ENCODE data around the gene ZDHHC11B.

The ZDHHC11B gene

DNA sequence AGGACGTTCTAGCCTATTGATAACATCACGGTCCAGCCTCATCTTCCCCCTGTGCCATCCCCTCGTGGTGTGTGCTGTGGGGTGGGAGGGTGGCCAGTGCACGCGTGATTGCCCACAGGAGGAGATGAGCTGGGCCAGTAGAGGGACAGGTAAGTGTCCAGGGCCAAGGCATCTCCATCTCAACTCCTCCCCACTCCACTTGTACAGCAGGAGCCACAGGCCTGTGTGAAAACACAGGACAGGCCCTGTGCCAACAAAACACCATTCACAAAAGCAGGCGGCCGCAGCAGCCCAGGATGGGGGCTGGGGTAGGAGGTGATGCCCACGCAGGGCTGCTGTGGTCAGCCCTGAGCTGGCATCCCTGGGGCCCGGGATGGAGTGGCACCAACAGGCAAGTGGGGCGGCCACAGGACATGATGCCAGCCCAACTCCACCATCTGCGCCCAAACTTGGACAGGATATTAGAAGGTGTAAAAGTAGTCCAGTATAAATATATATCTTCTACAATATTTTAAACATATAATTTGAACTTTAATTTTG lies 124.0 kb downstream of the ZDHHC11B start:
- no peak for DNase-seq (ENCODE audit: low read depth)

All from stimulated activated CD4-positive, alpha-beta T cell treated with anti-CD3 and anti-CD28 coated beads, Interleukin-2, amount 100 ng/mL, for 4 hours (primary cell).